Fibroblast of lung (primary cell): Measurements from ENCODE around the gene SYTL3. TPM values are rescaled to one million over a fixed set of nuclear protein-coding genes. Genes with fewer than 3 reads are reported as not detected.

Source experiments
- DNase-seq, 2 donors: peaks; one replicate each; pipeline versions ENCODE4 v3.0.0 to v3.0.0-alpha.2; 2010; ENCODE audit warnings: low read depth in 2 of 2
- H2AFZ ChIP-seq: 2 replicates; pipeline ENCODE4 v1.5.1; 2012; ENCODE audit warnings: low read length, control low read depth, inconsistent platforms
- H3K27ac ChIP-seq: 2 replicates; pipeline ENCODE4 v1.5.1; 2011; ENCODE audit warnings: low read length, control low read depth; ENCODE audit not compliant: insufficient read depth
- H3K27me3 ChIP-seq: 2 replicates; pipeline ENCODE4 v1.5.1; 2011; ENCODE audit warnings: mild to moderate bottlenecking, low read length; ENCODE audit not compliant: control insufficient read depth, insufficient read depth
- H3K36me3 ChIP-seq: 2 replicates; pipeline ENCODE4 v1.5.1; 2011; ENCODE audit warnings: low read length; ENCODE audit not compliant: control insufficient read depth, insufficient read depth
- H3K4me1 ChIP-seq: 2 replicates; pipeline ENCODE4 v1.5.1; 2011; ENCODE audit warnings: low read length; ENCODE audit not compliant: control insufficient read depth, insufficient read depth; ENCODE audit errors: extremely low read depth
- H3K4me2 ChIP-seq: 2 replicates; pipeline ENCODE4 v1.5.1; 2011; ENCODE audit warnings: low read length, control low read depth; ENCODE audit not compliant: insufficient read depth; ENCODE audit errors: extremely low read depth
- H3K4me3 ChIP-seq, 4 experiments: fragments of 200-600 bp in 1 of 4; sonication (generic) in 1 of 4; replicated peaks in 1 of 4; 2 replicates each; pipeline ENCODE4 v1.5.1; 2011 to 2016; ENCODE audit warnings: low read length in 4 of 4, low read depth in 3 of 4, mild to moderate bottlenecking in 3 of 4, control low read depth in 2 of 4, inconsistent platforms in 1 of 4, mixed read lengths in 1 of 4; ENCODE audit not compliant: insufficient read depth in 1 of 4; ENCODE audit errors: control extremely low read depth in 1 of 4
- H3K79me2 ChIP-seq: 2 replicates; pipeline ENCODE4 v1.5.1; 2012; ENCODE audit warnings: mild to moderate bottlenecking, low read length, inconsistent platforms; ENCODE audit not compliant: control insufficient read depth, insufficient read depth
- H3K9ac ChIP-seq: 2 replicates; pipeline ENCODE4 v1.5.1; 2011; ENCODE audit warnings: mild to moderate bottlenecking, low read length, control low read depth; ENCODE audit not compliant: insufficient read depth
- H3K9me3 ChIP-seq: 2 replicates; pipeline ENCODE4 v1.5.1; 2012; ENCODE audit warnings: low read depth, low read length; ENCODE audit not compliant: control insufficient read depth, insufficient read depth
- H4K20me1 ChIP-seq: 2 replicates; pipeline ENCODE4 v1.5.1; 2011; ENCODE audit warnings: low read length; ENCODE audit not compliant: control insufficient read depth, insufficient read depth; ENCODE audit errors: extremely low read depth
- CTCF ChIP-seq, 2 donors: IDR thresholded peaks in 1 of 2; conservative IDR thresholded peaks in 1 of 2; 1 replicate in 1 of 2; 2 replicates in 1 of 2; pipeline ENCODE4 v1.5.1; 2011 to 2012; ENCODE audit warnings: low read length in 2 of 2, control low read depth in 1 of 2, inconsistent platforms in 1 of 2, low read depth in 1 of 2, mild to moderate bottlenecking in 1 of 2
- EZH2 ChIP-seq: IDR thresholded peaks from 2 replicates; pipeline ENCODE4 v1.5.1; 2012; ENCODE audit warnings: low read length, control low read depth, mild to moderate bottlenecking; ENCODE audit errors: missing control alignments
- polyA plus RNA-seq, 2 donors: library from polyadenylated mRNA; depleted of rRNA in 1 of 2; stranded (reverse) in 1 of 2; unstranded in 1 of 2; fragments of >200 nt; gene quantifications; 2 replicates each; pipeline ENCODE4 v1.2.1, GENCODE V29; 2011 to 2012; ENCODE audit warnings: missing spikeins in 1 of 2
- total RNA-seq: library from RNA; depleted of rRNA; stranded (reverse); fragments of >200 nt; gene quantifications from 2 replicates; pipeline ENCODE4 v1.2.1, GENCODE V29; 2014

The SYTL3 gene
- total and polyA plus RNA-seq, 2 donors (not counting 1 experiment from before 2014, with no cell fraction given) = 0.76 to 4.6 TPM

GRCh38 chr6:158645064-158646022 is 4.5 kb upstream of the SYTL3 start:
- peak overlapping the region; percentile 65 for H3K4me2 ChIP-seq
- H3K27ac ChIP-seq = peak overlapping the region; percentile 98
- peak overlapping the region; percentile 13 for H2AFZ ChIP-seq
- H3K79me2 ChIP-seq = peaks cover 39% of the 10 kb centered on the region
- no peaks in the 10 kb centered on the region for H3K36me3 ChIP-seq
- no peaks in the 10 kb centered on the region for H3K27me3 ChIP-seq
- TF ChIP-seq EZH2 (no peak), CTCF (conservative IDR thresholded peaks at IDR 0.05 in 1 of 2, IDR thresholded peaks at IDR 0.05 in 1 of 2; ENCODE audit: low read depth in 1 of 2, low read length in 2 of 2) (no peak)
- H4K20me1 ChIP-seq = no peaks in the 10 kb centered on the region
- H3K4me3 ChIP-seq = peak overlapping the region; percentile 75 to 96 (median 85)
- no peaks in the 10 kb centered on the region for H3K9me3 ChIP-seq
- H3K9ac ChIP-seq = peak overlapping the region; percentile 99
- no peak for DNase-seq
- H3K4me1 ChIP-seq = peaks cover 28% of the 10 kb centered on the region

DNA sequence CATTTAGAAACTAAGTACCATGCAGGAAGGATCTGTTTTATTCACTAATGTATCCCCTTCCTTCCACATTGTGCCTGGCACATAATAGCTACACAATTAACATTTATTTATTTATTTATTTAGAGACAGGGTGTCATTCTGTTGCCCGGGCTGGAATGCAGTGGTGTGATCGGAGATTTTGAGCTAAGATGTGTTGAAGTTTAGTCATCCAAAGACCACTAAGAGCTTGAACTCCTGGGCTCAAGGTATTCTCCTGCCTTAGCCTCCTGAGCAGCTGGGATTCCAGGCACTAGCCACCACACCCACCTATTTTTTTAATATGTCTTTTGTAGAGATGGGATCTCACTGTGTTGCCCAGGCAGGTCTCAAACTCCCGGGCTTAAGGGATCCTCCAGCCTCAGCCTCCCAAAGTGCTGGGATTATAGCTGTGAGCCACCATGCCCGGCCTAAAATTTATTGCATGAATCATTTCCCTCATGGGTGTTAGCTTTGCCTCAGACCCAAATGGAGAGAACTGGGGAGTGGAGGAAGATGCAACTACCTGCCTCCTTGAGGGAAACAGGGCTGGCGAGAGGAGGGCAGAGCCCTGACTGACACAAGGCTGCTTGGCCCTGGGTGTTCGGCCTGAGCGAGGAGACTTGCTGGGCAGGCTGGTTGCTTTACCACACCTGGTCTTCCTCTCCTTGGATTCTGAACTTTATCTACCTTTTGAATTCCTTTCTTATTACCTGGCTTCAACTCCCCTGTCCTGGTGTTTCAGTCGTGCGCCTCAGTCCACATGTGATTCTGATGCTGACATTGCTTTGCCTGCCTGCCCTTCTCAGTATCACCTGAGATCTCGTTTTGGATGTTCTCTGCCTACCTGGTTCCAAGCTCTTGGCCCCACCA is 3.6 kb upstream of the SYTL3 start:
- H3K27me3 ChIP-seq = no peaks in the 10 kb centered on the region
- H3K9ac ChIP-seq = no peak overlapping the region
- H3K36me3 ChIP-seq = no peaks in the 10 kb centered on the region
- peaks cover 27% of the 10 kb centered on the region for H3K4me1 ChIP-seq
- H4K20me1 ChIP-seq = no peaks in the 10 kb centered on the region
- H3K4me2 ChIP-seq = no peak overlapping the region
- H3K9me3 ChIP-seq = no peaks in the 10 kb centered on the region
- DNase-seq = no peak
- H3K4me3 ChIP-seq = no peak overlapping the region
- TF ChIP-seq EZH2 (no peak), CTCF (conservative IDR thresholded peaks at IDR 0.05 in 1 of 2, IDR thresholded peaks at IDR 0.05 in 1 of 2; ENCODE audit: low read depth in 1 of 2, low read length in 2 of 2) (no peak)
- H2AFZ ChIP-seq = no peak overlapping the region
- H3K27ac ChIP-seq = no peak overlapping the region
- peaks cover 30% of the 10 kb centered on the region for H3K79me2 ChIP-seq

GRCh38 chr6:158647501-158647900 is 2.4 kb upstream of the SYTL3 start:
- no peak overlapping the region for H3K27ac ChIP-seq
- H3K27me3 ChIP-seq = no peaks in the 10 kb centered on the region
- DNase-seq = peak in 1 of 2 donors; percentile 55
- H3K9me3 ChIP-seq = no peaks in the 10 kb centered on the region
- TF ChIP-seq CTCF (conservative IDR thresholded peaks at IDR 0.05 in 1 of 2, IDR thresholded peaks at IDR 0.05 in 1 of 2; ENCODE audit: low read depth in 1 of 2, low read length in 2 of 2) = no peak
- no peak for TF ChIP-seq EZH2
- no peak overlapping the region for H3K4me3 ChIP-seq
- no peaks in the 10 kb centered on the region for H3K36me3 ChIP-seq
- H3K4me1 ChIP-seq = peaks cover 19% of the 10 kb centered on the region
- H3K4me2 ChIP-seq = no peak overlapping the region
- no peaks in the 10 kb centered on the region for H4K20me1 ChIP-seq
- H3K9ac ChIP-seq = no peak overlapping the region
- H3K79me2 ChIP-seq = peaks cover 20% of the 10 kb centered on the region
- no peak overlapping the region for H2AFZ ChIP-seq
